HG03558 (cell line): ENCODE data around the gene GABARAP.
A peak's percentile ranks its signal among the peaks of the same experiment; 100 is the strongest.

Experiments
- ATAC-seq: cut with Tn5 transposase; IDR thresholded peaks from one replicate; pipeline ENCODE4 v1.9.1; 2021; ENCODE audit warnings: moderate number of reproducible peaks; ENCODE audit not compliant: unreplicated experiment; ENCODE audit errors: extremely low read depth

The GABARAP gene

DNA sequence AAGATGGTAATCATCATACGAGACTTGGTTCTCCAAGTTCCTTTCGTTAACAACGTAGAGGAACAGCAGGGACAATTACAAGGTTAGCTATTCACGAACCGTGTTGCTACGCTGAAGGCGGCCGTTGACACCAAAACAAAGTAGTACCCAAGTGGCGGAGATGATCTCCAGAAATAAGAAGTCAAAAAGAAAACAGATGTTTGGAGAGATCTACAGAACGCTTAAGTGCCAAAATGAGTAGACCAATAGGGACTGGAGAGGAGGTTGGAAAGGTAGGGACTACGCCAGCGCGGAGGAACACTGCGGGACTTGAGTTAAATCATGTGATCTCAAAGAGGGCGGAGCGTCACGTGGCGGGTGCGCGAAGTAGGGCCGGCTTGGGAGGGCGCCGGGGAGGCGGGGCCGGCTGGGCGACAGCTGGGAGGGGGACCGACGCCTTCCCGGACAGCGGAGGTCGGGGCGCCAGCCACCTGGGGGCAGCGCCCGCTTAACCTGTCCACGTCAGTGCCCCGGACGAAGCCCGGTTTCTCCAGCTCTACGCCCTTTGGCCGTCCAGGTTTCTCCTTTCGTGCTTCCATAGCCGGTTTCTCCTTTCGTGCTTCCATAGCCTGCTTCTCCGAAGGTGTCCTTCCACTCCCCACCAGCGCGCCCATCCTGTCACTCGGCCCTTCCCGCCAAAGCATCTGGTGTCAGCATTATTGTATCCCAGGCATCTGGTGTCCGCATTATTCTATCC, 636 bp upstream of the GABARAP start:
- no peak for ATAC-seq

DNA sequence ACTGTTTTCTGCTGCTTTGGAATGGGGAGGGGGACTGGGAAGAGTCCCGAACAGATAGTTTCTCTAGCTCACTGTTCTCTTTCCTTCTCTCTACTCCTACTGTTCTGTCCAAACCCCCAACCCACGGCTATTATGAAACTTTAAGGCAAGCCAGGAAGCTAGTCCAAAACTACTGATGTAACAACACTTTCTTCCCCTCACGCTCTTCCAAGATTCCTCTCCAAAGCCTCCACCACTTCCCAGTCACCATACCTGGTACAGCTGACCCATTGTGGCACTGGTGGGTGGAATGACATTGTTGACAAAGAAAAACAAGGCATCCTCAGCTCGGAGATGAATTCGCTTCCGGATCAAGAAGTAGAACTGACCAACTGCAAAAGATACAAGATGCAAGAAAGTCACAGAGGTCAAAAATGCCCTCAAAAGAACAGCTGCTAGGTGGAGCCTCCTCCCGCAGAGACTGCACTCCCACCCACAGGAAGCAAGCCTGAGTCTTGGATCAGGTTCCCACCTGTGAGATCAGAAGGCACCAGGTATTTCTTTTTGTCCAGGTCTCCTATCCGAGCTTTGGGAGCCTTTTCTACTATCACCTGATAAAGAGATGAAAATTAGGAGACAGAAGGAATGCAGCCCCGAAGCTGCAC, 1.0 kb downstream of the GABARAP start:
- ATAC-seq: no peak

DNA sequence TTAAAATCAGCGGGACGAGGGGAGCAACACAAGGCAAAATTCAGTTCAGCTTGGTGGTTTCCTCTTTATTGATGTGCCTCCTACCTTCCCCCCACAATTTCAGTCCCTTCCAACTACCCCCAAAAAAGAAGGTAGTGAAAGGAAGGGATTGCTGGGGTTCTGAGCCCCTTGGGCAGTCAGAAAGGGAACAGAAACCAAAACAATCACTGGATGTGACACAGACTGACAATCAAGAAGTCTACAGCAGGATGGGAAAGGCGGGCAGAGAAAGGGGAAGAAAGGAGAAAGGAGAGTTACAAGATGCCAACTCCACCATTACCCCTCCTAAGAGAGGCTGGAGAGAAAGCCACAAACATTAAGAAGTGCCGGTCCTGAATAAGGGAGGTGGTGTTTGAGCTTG, 1.9 kb downstream of the GABARAP start:
- ATAC-seq: no peak

GRCh38 chr17:7239091-7240027, 2.9 kb downstream of the GABARAP start, which contains the start of gene PHF23:
TSS of gene PHF23 (minus strand) at chr17:7239457. CDS start at chr17:7239279, 178 bp downstream.
- no peak for ATAC-seq

DNA sequence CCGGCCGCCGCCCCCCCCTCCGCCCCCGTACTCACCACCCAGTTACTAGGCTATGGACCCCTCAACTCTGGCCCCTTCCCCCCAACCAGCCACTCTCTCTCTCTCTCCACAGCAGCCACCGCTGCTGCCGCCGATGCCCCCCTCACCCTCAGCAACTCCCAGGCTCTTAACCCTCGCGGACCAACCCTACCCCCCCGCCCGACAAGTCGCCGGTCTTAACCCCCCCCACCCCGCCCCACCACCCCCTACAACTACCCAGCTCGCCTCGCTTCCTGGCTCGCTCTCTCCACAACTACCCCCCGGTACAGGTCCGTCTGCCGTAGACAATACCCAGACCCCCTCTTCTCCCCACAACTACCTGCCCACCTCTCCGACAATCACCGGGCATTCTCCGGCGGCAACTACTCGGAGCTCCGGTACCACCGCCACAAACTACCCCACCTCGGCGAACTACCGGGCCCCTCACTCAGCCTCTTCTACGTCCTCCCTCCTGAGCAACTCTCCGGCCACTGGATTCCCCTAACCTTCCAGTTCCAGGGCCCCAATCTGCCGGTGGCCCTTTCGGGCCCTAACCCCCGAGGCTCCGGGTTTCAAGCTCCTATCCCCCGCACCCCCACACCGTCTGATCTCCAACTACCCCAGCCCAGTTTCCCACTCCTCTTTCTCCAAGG, 3.7 kb downstream of the GABARAP start:
- no peak for ATAC-seq

- no peak for ATAC-seq
These were observed 4.4 kb downstream of the GABARAP start for GRCh38 chr17:7237761-7238419.

GRCh38 chr17:7237266-7237760, 4.9 kb downstream of the GABARAP start:
- no peak for ATAC-seq

GRCh38 chr17:7236808-7237207, 5.4 kb downstream of the GABARAP start:
- ATAC-seq: no peak

DNA sequence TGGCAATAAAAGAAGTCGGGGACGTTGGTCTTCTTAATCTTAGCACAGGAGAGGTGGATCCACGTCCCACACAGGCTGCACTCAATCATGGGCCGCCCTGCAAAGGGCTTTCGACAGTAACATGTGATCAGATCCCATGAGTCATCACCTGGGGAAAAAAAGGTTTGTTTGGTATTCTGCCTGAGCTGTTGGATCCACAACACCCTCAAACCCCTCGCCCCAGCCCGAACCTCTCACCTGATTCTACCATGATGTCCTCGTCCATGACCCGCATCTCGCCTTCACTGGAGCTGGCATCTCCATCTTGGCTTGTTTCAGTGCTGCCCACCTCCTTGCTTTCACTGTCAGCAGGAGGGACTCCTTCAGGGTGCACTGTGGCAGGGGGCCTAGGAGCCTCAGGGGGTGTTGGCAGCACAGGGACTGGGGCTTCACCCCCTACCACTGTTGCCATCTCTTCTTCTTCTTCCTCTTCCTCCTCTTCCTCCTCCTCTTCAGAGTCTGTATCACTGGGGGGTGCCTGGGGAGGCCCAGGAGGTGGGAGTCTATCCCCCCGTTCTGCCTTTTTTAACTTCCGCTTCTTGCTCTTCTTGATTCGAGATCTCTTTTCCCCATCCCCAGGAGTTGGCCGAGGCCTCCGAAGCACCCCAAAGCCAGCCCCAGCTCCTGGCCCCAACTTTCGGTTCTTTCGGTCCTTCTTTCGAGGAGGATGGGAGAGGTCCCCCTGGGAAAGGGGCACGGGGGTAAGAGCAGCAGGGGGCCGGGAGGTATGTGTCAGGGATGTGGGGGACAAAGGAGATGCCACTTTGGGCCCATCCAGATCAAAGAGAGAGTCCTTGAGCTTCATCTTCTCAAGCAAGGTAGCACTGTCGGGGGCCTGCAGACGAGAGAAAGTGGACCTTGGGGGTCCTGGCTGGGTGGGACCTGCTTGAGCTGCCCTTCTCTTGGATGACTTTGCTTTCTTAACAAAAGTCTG, 6.3 kb downstream of the GABARAP start:
- no peak for ATAC-seq

DNA sequence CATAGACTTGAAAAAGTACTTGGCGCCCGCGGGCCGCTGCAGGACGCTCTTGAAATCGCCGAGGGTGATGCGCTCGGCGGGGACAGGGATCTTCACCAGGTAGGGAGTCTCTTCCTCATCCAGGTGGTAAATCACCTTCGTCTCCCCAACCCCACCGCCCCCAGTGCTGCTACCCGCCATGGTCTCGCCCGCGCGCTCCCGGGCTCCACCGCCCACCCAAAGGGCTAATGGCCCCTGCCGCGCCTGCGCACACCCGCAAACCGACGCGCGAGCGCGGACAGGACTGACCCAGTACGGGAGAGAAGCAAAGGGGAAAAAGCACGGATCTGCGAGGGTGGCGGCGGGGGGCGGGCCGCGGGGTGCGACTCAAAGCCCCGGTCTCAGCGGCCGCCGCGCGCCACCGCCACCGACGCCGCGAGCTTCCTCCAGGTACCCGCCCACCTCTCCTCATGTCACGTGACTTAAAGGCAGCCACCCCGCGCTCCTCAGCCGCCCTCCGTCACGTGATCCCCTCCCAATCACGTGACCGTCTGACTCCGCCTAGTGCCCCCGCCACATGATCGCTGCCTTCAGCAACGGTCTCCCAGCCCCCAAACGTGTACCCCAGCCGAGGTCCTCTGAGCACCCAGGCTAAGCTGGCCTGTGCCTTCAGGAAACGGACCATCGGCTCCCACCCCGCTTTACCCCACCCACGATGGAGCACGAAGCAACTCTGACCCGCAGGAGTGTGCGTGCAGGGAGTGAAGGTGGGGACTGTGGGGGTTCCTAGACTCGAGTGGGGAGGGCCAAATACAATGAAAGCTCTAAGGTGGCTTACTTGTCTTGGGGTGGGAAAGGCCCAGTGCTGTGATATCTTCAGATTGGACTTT, 7.9 kb downstream of the GABARAP start, which contains the start of gene DVL2:
DVL2 (minus strand) TSS at position 435 of the 869 bp plus-strand sequence; CDS start at position 180, 255 bp downstream.
- ATAC-seq: peak; percentile 32

DNA sequence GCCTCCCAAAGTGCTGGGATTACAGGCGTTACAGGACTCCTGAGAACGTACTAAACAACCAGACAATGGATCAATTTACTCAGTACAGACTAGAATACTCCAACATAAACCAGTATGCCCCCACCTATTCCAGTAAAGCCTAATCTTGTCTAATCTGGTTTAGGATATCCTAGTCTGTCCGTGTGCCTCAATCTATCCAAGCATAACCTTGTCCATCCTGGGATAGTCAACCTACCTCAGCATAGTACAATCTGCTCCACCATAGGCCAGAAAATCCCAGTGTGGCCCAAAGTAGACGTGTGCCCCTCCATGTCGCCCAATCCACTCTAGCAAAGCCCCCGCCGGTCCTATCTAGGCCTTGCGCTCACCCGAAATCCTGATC, 8.6 kb downstream of the GABARAP start:
- ATAC-seq: no peak

DNA sequence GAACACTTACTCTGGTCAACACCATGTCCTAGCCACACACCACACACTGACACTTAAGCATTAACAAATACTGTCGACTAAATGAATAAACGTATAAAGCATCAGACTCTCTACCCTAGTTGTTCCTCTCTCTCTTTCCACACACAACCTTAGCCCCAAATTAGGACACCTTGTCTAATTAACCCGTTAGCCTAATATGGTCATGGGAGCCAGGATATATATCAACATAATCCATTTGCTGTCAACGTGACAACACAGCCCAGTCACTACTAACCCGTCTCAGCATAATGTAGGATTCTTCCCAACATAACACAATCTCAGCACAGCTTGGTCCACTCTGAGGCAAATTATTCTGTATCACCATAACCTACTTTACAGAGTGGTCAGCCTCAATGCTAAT, 10.1 kb downstream of the GABARAP start:
- ATAC-seq: no peak

- ATAC-seq: no peak
These were observed 12.7 kb downstream of the GABARAP start for GRCh38 chr17:7229504-7229903.

DNA sequence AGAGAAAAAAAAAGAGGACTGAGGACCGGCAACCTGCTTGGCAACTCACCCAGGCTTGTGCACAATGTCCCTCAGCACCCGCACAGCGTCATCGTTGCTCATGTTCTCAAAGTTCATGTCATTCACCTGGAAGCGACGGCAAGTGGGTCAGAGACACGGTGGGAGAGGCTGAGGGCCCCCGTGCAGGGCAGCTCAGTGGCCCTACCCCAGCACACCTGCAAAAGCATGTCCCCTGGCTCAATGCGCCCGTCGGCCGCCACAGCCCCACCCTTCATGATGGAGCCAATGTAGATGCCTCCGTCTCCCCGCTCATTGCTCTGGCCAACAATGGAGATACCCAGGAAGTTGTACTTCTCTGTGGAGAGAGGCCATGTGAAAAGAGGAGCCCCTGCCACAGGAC, 13.3 kb downstream of the GABARAP start:
- no peak for ATAC-seq

DNA sequence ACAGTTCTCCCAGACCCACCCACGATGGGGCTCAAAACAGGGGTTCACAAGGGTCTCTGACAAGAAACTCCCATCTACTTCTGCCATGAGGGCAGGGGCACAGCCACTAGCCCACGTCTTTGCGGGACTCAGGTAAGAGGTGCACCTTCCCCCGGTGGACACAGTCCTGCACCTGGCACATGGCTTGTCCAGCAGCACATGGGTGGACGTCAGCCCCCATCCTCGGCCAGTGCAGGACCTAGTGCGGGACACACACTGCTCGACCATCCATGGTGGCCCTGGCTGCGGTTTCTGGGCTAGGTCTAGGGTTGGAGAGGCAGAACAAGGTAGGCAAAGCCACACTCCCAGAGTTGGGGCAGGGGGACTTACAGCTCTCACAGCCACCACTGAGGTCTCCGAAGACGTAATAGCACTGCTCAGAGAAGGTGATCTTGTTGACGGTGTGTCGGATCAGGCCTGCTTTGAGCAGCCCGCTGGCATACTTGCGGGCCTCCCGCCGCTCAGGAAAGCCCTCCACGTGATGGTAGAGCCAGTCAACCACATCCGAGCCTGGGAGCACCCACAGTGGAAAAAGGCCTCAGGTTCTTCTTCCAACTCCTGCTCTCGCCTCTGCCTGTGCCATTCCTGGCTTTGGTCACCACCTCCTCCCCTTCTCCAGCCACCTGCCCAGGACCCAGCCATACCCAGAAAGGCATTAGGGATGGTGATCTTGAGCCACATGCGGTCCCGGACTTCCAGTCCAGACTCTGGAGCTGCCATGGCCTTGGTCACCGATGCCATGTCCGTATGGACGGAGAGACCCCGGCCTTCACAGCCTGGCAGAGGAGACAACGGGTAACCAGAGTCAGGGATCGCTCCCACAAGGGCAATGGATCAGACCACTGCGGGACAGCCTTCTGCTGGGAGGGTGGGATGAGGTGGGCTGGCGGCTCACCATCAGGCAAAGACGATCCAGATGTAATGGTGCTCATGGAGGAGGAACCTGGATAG, 15.2 kb downstream of the GABARAP start:
- ATAC-seq: no peak

DNA sequence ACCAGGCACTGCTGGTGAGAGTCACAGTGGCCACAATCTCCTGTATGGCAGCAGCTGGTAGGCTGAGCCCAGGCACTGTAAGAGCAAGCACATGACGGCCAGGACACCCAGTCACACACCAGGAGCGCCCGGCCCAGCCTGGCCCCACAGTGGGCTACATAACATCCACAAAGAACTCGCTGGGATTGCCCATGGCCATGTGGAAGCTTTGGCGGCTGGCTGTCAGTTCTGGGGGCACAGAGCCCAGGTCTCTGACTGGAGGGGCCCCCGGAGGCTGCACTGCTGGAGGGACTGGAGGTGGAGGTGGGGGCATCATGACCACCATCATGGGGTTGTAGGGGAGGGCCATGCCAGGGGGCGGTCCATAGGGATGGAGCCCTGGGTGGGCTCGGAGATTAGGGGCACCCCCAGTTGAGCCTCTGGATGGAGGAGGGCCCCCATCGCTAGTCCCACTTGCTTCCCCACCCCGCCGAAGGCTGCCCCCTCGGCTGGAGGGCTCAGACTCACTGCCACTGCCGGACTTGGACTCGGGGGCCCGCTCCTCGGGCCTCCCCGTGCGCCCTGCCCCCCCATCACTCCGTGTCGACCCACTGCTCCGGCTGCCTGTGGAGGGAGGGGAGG, 16.4 kb downstream of the GABARAP start:
- ATAC-seq: no peak
